ENCODE measurements around the gene SH2D1A. TPM values are rescaled to one million over a fixed set of nuclear protein-coding genes. Genes with fewer than 3 reads are reported as not detected.

Gene SH2D1A
- total and polyA plus RNA-seq, 2 donors (not counting 1 experiment from before 2014, with no cell fraction given) = 0.04 TPM; not detected in 1

GRCh38 chrX:124347242-124347641 lies 879 bp downstream of the SH2D1A start:
- Histone ChIP-seq H3K4me1 (ENCODE audit: control insufficient read depth in 2 of 2, insufficient read depth in 2 of 2, low read length in 2 of 2) (no peaks in the 10 kb centered on the region), H3K9me3 (ENCODE audit: control extremely low read depth in 1 of 3, control insufficient read depth in 2 of 3, insufficient read depth in 1 of 3, low read length in 2 of 3) (no peaks in the 10 kb centered on the region), H3K27me3 (replicated peaks in 1 of 4; ENCODE audit: control extremely low read depth in 1 of 4, control insufficient read depth in 3 of 4, insufficient read depth in 4 of 4, low read length in 3 of 4) (no peaks in the 10 kb centered on the region), H2AFZ (ENCODE audit: insufficient read depth, low read depth, low read length, poor library complexity, severe bottlenecking) (no peak overlapping the region), H3K4me2 (replicated peaks; ENCODE audit: low read depth, low read length, poor library complexity, severe bottlenecking) (no peak overlapping the region), H3K9ac (ENCODE audit: low read length) (no peak overlapping the region), H3K4me3 (ENCODE audit: control extremely low read depth in 1 of 5, extremely low read depth in 1 of 5, insufficient read depth in 1 of 5, low read depth in 2 of 5, low read length in 4 of 5) (no peak overlapping the region), H4K20me1 (ENCODE audit: control insufficient read depth, insufficient read depth, low read length, poor library complexity, severe bottlenecking) (no peaks in the 10 kb centered on the region), H3K36me3 (replicated peaks in 1 of 2; ENCODE audit: control extremely low read depth in 1 of 2, control insufficient read depth in 1 of 2, extremely low read depth in 1 of 2, insufficient read depth in 2 of 2, low read length in 1 of 2) (no peaks in the 10 kb centered on the region), H3K27ac (ENCODE audit: low read length in 2 of 2) (no peak overlapping the region), H3K79me2 (ENCODE audit: control insufficient read depth, insufficient read depth, low read length) (no peaks in the 10 kb centered on the region)
- H3K9me3 Mint-ChIP-seq (ENCODE audit: insufficient read depth) = no peaks in the 10 kb centered on the region
- ATAC-seq (ENCODE audit: low read depth) (no peak), DNase-seq (no peak)
- ChIA-PET POLR2A (no interaction called here), CTCF (no interaction called here)
- TF ChIP-seq CTCF (IDR thresholded peaks at IDR 0.05) (no peak), EZH2 (IDR thresholded peaks at IDR 0.05; ENCODE audit: borderline replicate concordance, insufficient read depth, low read depth, low read length, poor library complexity, severe bottlenecking) (no peak)
- no peaks in the 10 kb centered on the region for H3K27me3 Mint-ChIP-seq
- WGBS (ENCODE audit: insufficient coverage) = no CpG with 5 or more reads among the region's 5 CpGs
- H3K4me3 Mint-ChIP-seq = no peak overlapping the region
- intact Hi-C loops (cut with micrococcal nuclease) = no loop called here
- H3K27ac Mint-ChIP-seq = no peak overlapping the region
- no peaks in the 10 kb centered on the region for H3K4me1 Mint-ChIP-seq

DNA sequence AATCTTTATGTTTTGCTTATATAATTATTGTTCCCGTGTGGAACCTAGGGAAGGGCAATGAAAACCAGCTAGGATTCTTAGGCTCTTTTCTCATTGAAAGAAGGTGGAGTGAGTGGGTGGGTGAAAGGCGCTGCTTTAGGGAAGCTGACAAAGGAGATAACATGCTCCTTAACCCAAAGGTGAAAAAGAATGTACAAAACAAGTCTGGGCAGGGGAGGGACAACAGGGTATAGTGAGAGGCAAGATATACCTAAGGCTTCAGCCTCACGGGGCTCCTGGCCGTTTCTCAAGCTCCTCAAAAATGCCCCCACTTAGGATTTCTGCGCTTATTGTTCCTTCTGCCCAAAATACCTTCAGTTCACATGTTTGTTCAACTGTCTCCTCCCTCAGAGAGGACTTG lies 1.8 kb downstream of the SH2D1A start:
- intact Hi-C loops (cut with micrococcal nuclease) = no loop called here
- POLR2A ChIA-PET = no interaction called here
- H3K4me2 ChIP-seq (replicated peaks; ENCODE audit: low read depth, low read length, poor library complexity, severe bottlenecking) = no peak overlapping the region

More for the DNA sequence above, 1.8 kb downstream of the SH2D1A start:
- H3K27me3 Mint-ChIP-seq = no peaks in the 10 kb centered on the region
- 80% methylated on average over 1 of the region's 5 CpGs for WGBS (ENCODE audit: insufficient coverage)
- Histone ChIP-seq H3K36me3 (replicated peaks in 1 of 2; ENCODE audit: control extremely low read depth in 1 of 2, control insufficient read depth in 1 of 2, extremely low read depth in 1 of 2, insufficient read depth in 2 of 2, low read length in 1 of 2) (no peaks in the 10 kb centered on the region), H3K4me3 (ENCODE audit: control extremely low read depth in 1 of 5, extremely low read depth in 1 of 5, insufficient read depth in 1 of 5, low read depth in 2 of 5, low read length in 4 of 5) (no peak overlapping the region), H3K9me3 (ENCODE audit: control extremely low read depth in 1 of 3, control insufficient read depth in 2 of 3, insufficient read depth in 1 of 3, low read length in 2 of 3) (no peaks in the 10 kb centered on the region), H3K4me1 (ENCODE audit: control insufficient read depth in 2 of 2, insufficient read depth in 2 of 2, low read length in 2 of 2) (no peaks in the 10 kb centered on the region), H4K20me1 (ENCODE audit: control insufficient read depth, insufficient read depth, low read length, poor library complexity, severe bottlenecking) (no peaks in the 10 kb centered on the region), H3K27ac (ENCODE audit: low read length in 2 of 2) (no peak overlapping the region), H3K9ac (ENCODE audit: low read length) (no peak overlapping the region), H3K27me3 (replicated peaks in 1 of 4; ENCODE audit: control extremely low read depth in 1 of 4, control insufficient read depth in 3 of 4, insufficient read depth in 4 of 4, low read length in 3 of 4) (no peaks in the 10 kb centered on the region), H2AFZ (ENCODE audit: insufficient read depth, low read depth, low read length, poor library complexity, severe bottlenecking) (no peak overlapping the region), H3K79me2 (ENCODE audit: control insufficient read depth, insufficient read depth, low read length) (no peaks in the 10 kb centered on the region)
- TF ChIP-seq CTCF (IDR thresholded peaks at IDR 0.05) = no peak
- TF ChIP-seq EZH2 (IDR thresholded peaks at IDR 0.05; ENCODE audit: borderline replicate concordance, insufficient read depth, low read depth, low read length, poor library complexity, severe bottlenecking) = no peak
- ATAC-seq (ENCODE audit: low read depth) (no peak), DNase-seq (no peak)
- H3K4me1 Mint-ChIP-seq = no peaks in the 10 kb centered on the region
- H3K9me3 Mint-ChIP-seq (ENCODE audit: insufficient read depth) = no peaks in the 10 kb centered on the region
- no peak overlapping the region for H3K27ac Mint-ChIP-seq
- no peak overlapping the region for H3K4me3 Mint-ChIP-seq
- CTCF ChIA-PET = no interaction called here
